ENCODE results near the gene SRL. TPM values are rescaled to one million over a fixed set of nuclear protein-coding genes. Genes with fewer than 3 reads are reported as not detected.

SRL gene
- total and polyA plus RNA-seq, 2 of the 13 experiments (the other 11 are each of a cell fraction or from before 2014, with no cell fraction given): 0.05 TPM; not detected in 1

DNA sequence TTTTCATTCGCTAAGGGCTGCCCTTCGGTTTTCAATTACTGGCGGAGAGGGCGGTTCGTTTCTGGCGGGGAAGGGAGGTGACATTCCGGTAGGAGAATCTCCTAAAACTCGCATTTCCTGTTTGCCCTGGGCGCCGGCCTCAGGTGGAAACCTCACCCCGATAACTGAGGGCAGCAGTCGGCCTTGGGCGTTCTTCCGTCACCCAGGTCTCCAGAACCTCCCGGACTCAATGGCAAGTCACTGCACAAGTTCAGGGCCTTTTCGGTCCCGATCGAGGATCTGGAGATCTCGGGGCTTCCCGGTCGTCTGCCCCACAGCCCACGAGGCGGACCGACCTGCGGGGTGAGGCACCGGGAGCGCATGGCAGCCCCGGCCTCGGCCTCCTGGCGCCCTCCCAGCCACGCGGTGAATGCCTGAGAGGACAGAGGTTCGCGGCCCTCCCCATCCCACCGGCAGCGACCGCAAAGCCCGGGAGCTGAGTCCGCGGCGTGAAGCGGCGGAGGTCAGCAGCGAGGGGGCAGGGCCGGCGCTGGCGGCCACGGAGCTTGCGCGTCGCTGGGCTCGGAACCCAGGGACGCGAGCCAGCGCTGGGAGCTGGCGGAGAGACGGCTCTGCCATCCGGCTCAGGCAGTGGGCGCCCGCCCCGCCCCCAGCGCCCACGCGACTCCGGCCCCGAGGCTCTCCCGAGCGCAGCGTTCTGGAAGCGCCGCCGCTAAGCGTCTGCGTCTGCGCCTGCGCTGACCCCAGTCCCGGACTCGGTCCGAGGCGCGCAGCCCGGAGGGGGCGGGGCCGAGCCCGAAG is 58.4 kb downstream of the SRL start (continued):
- TF ChIP-seq, protein P1, sequence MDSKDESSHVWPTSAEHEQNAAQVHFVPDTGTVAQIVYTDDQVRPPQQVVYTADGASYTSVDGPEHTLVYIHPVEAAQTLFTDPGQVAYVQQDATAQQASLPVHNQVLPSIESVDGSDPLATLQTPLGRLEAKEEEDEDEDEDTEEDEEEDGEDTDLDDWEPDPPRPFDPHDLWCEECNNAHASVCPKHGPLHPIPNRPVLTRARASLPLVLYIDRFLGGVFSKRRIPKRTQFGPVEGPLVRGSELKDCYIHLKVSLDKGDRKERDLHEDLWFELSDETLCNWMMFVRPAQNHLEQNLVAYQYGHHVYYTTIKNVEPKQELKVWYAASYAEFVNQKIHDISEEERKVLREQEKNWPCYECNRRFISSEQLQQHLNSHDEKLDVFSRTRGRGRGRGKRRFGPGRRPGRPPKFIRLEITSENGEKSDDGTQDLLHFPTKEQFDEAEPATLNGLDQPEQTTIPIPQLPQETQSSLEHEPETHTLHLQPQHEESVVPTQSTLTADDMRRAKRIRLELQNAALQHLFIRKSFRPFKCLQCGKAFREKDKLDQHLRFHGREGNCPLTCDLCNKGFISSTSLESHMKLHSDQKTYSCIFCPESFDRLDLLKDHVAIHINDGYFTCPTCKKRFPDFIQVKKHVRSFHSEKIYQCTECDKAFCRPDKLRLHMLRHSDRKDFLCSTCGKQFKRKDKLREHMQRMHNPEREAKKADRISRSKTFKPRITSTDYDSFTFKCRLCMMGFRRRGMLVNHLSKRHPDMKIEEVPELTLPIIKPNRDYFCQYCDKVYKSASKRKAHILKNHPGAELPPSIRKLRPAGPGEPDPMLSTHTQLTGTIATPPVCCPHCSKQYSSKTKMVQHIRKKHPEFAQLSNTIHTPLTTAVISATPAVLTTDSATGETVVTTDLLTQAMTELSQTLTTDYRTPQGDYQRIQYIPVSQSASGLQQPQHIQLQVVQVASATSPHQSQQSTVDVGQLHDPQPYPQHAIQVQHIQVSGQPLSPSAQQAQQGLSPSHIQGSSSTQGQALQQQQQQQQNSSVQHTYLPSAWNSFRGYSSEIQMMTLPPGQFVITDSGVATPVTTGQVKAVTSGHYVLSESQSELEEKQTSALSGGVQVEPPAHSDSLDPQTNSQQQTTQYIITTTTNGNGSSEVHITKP (CRISPR knock-in tag; IDR thresholded peaks at IDR 0.05; ENCODE audit: low read depth): no peak
- TF ChIP-seq, protein P2, sequence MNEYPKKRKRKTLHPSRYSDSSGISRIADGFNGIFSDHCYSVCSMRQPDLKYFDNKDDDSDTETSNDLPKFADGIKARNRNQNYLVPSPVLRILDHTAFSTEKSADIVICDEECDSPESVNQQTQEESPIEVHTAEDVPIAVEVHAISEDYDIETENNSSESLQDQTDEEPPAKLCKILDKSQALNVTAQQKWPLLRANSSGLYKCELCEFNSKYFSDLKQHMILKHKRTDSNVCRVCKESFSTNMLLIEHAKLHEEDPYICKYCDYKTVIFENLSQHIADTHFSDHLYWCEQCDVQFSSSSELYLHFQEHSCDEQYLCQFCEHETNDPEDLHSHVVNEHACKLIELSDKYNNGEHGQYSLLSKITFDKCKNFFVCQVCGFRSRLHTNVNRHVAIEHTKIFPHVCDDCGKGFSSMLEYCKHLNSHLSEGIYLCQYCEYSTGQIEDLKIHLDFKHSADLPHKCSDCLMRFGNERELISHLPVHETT (CRISPR knock-in tag; conservative IDR thresholded peaks at IDR 0.05): no peak; the same call in 1 of the 2 replicates
- peak; percentile 42 for TF ChIP-seq ZBTB14 (CRISPR knock-in tag; IDR thresholded peaks at IDR 0.05)
- TF ChIP-seq ZNF792 (CRISPR knock-in tag; IDR thresholded peaks at IDR 0.05): no peak
- no peak for TF ChIP-seq TBX3 (IDR thresholded peaks at IDR 0.05; ENCODE audit: borderline replicate concordance)
- TF ChIP-seq GABPA (IDR thresholded peaks at IDR 0.05; ENCODE audit: low read depth, low read length): peak; percentile 24; the same call in 1 of the 2 replicates
- peak; percentile 48 for TF ChIP-seq GABPA (CRISPR knock-in tag; IDR thresholded peaks at IDR 0.05; ENCODE audit: low read depth)
- no peak for TF ChIP-seq ONECUT2 (CRISPR knock-in tag; IDR thresholded peaks at IDR 0.05)
- no peak for TF ChIP-seq ZNF10 (CRISPR knock-in tag; IDR thresholded peaks at IDR 0.05; ENCODE audit: borderline replicate concordance, low read depth)
- 0 out of 2 replicates have a peak, but pooled peaks have one; percentile 14 for TF ChIP-seq ZBTB26 (CRISPR knock-in tag; IDR thresholded peaks at IDR 0.05; ENCODE audit: borderline replicate concordance)
- no peak for TF ChIP-seq MED13 (CRISPR knock-in tag; IDR thresholded peaks at IDR 0.05)
- peak; percentile 68 for TF ChIP-seq PHF20 (CRISPR knock-in tag; IDR thresholded peaks at IDR 0.05)
- TF ChIP-seq PLSCR1 (CRISPR knock-in tag; IDR thresholded peaks at IDR 0.05; ENCODE audit: borderline replicate concordance): no peak
- TF ChIP-seq, protein P3, sequence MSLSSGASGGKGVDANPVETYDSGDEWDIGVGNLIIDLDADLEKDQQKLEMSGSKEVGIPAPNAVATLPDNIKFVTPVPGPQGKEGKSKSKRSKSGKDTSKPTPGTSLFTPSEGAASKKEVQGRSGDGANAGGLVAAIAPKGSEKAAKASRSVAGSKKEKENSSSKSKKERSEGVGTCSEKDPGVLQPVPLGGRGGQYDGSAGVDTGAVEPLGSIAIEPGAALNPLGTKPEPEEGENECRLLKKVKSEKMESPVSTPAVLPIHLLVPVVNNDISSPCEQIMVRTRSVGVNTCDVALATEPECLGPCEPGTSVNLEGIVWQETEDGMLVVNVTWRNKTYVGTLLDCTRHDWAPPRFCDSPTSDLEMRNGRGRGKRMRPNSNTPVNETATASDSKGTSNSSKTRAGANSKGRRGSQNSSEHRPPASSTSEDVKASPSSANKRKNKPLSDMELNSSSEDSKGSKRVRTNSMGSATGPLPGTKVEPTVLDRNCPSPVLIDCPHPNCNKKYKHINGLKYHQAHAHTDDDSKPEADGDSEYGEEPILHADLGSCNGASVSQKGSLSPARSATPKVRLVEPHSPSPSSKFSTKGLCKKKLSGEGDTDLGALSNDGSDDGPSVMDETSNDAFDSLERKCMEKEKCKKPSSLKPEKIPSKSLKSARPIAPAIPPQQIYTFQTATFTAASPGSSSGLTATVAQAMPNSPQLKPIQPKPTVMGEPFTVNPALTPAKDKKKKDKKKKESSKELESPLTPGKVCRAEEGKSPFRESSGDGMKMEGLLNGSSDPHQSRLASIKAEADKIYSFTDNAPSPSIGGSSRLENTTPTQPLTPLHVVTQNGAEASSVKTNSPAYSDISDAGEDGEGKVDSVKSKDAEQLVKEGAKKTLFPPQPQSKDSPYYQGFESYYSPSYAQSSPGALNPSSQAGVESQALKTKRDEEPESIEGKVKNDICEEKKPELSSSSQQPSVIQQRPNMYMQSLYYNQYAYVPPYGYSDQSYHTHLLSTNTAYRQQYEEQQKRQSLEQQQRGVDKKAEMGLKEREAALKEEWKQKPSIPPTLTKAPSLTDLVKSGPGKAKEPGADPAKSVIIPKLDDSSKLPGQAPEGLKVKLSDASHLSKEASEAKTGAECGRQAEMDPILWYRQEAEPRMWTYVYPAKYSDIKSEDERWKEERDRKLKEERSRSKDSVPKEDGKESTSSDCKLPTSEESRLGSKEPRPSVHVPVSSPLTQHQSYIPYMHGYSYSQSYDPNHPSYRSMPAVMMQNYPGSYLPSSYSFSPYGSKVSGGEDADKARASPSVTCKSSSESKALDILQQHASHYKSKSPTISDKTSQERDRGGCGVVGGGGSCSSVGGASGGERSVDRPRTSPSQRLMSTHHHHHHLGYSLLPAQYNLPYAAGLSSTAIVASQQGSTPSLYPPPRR (CRISPR knock-in tag; IDR thresholded peaks at IDR 0.05; ENCODE audit: borderline replicate concordance): no peak
- TF ChIP-seq ZFP82 (CRISPR knock-in tag; IDR thresholded peaks at IDR 0.05; ENCODE audit: borderline replicate concordance): no peak

All from HepG2 (cell line).